HEK293T (cell line): Measurements from ENCODE around the gene SH3RF3.

Experiments used
- ARNT ChIP-seq: fragments of 450-650 bp; IDR thresholded peaks from 2 replicates; pipeline ENCODE4 v1.6.1; 2017; ENCODE audit warnings: mild to moderate bottlenecking
- BHLHE40 ChIP-seq: fragments of 450-650 bp; IDR thresholded peaks from 2 replicates; pipeline ENCODE4 v1.6.1; 2016; ENCODE audit warnings: mild to moderate bottlenecking, moderate library complexity, borderline replicate concordance
- ELF4 ChIP-seq: fragments of 450-650 bp; IDR thresholded peaks from 2 replicates; pipeline ENCODE4 v1.6.1; 2017; ENCODE audit warnings: antibody characterized with exemption
- FOXA1 ChIP-seq: fragments of 450-650 bp; IDR thresholded peaks from 2 replicates; pipeline ENCODE4 v1.6.1; 2016; ENCODE audit warnings: mild to moderate bottlenecking
- FOXK2 ChIP-seq: fragments of 450-650 bp; IDR thresholded peaks from 2 replicates; pipeline ENCODE4 v1.6.1; 2016; ENCODE audit warnings: mild to moderate bottlenecking
- NFRKB ChIP-seq: fragments of 450-650 bp; IDR thresholded peaks from 2 replicates; pipeline ENCODE4 v1.6.1; 2016; ENCODE audit warnings: mild to moderate bottlenecking, moderate library complexity
- SP1 ChIP-seq: fragments of 450-650 bp; IDR thresholded peaks from 2 replicates; pipeline ENCODE4 v1.6.1; 2017
- ZNF384 ChIP-seq: fragments of 450-650 bp; IDR thresholded peaks from 2 replicates; pipeline ENCODE4 v1.6.1; 2016

GRCh38 chr2:109145286-109145685 is 16.3 kb downstream of the SH3RF3 start:
- TF ChIP-seq SP1, result no peak
- no peak for TF ChIP-seq BHLHE40
- no peak for TF ChIP-seq FOXA1
- TF ChIP-seq ZNF384, result no peak
- TF ChIP-seq NFRKB, result no peak
- no peak for TF ChIP-seq FOXK2
- no peak for TF ChIP-seq ELF4
- TF ChIP-seq ARNT, result no peak
